ENCODE results near the gene C19orf18.

The C19orf18 gene

DNA sequence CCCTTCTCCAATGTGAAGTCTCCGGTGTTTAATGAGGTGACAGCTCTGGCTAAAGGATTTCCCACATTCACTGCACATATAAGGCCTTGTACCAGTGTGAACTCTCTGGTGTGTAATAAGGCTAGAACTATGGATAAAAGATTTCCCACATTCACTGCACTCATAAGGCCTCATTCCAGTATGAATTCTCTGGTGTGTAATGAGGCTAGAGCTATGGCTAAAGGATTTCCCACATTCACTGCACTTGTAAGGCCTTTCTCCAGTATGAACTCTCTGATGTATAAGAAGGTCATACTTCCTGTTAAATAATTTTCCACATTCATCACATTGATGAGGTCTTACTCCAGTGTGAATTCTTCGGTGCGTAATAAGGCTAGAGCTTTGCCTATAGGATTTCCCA is 32.7 kb downstream of the C19orf18 start:
- no peak overlapping the region for H2AFZ ChIP-seq
- H3K27ac ChIP-seq: no peak overlapping the region
- no peaks in the 10 kb centered on the region for H3K79me2 ChIP-seq
- H3K4me1 ChIP-seq: peaks cover 4% of the 10 kb centered on the region
- TF ChIP-seq, protein P1, sequence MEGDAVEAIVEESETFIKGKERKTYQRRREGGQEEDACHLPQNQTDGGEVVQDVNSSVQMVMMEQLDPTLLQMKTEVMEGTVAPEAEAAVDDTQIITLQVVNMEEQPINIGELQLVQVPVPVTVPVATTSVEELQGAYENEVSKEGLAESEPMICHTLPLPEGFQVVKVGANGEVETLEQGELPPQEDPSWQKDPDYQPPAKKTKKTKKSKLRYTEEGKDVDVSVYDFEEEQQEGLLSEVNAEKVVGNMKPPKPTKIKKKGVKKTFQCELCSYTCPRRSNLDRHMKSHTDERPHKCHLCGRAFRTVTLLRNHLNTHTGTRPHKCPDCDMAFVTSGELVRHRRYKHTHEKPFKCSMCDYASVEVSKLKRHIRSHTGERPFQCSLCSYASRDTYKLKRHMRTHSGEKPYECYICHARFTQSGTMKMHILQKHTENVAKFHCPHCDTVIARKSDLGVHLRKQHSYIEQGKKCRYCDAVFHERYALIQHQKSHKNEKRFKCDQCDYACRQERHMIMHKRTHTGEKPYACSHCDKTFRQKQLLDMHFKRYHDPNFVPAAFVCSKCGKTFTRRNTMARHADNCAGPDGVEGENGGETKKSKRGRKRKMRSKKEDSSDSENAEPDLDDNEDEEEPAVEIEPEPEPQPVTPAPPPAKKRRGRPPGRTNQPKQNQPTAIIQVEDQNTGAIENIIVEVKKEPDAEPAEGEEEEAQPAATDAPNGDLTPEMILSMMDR (IDR thresholded peaks at IDR 0.05): no peak
- no peaks in the 10 kb centered on the region for H3K36me3 ChIP-seq (ENCODE audit: control insufficient read depth, insufficient read depth, low read length)
- H3K4me3 ChIP-seq (ENCODE audit: low read depth, low read length): no peak overlapping the region
- no peak overlapping the region for H3K9ac ChIP-seq
- H3K27me3 ChIP-seq (ENCODE audit: control insufficient read depth, insufficient read depth, low read length): no peaks in the 10 kb centered on the region
- H3K4me2 ChIP-seq (ENCODE audit: low read length): no peak overlapping the region
- H3K9me3 ChIP-seq (ENCODE audit: control insufficient read depth, low read length): no peaks in the 10 kb centered on the region

GRCh38 chr19:57935731-57936130 is 38.6 kb downstream of the C19orf18 start:
- Histone ChIP-seq H3K79me2 (peaks cover 2% of the 10 kb centered on the region), H2AFZ (no peak overlapping the region), H3K9ac (no peak overlapping the region), H3K9me3 (ENCODE audit: control insufficient read depth, low read length) (no peaks in the 10 kb centered on the region), H3K27ac (no peak overlapping the region), H3K36me3 (ENCODE audit: control insufficient read depth, insufficient read depth, low read length) (no peaks in the 10 kb centered on the region), H3K4me1 (no peaks in the 10 kb centered on the region), H3K4me2 (ENCODE audit: low read length) (no peak overlapping the region), H3K27me3 (ENCODE audit: control insufficient read depth, insufficient read depth, low read length) (no peaks in the 10 kb centered on the region), H3K4me3 (ENCODE audit: low read depth, low read length) (peak overlapping the region; percentile 92)
- TF ChIP-seq, protein P1 (IDR thresholded peaks at IDR 0.05): no peak

GRCh38 chr19:57934820-57935665 is 39.3 kb downstream of the C19orf18 start, which contains the start of gene ZNF418:
Gene ZNF418, minus strand, starts transcription at chr19:57935402. Its CDS starts 1,580 bp downstream, at chr19:57933822.
- peak within 1 kb of the TSS; percentile 70 for H2AFZ ChIP-seq
- H3K27ac ChIP-seq: peak within 1 kb of the TSS; percentile 47
- H3K36me3 ChIP-seq (ENCODE audit: control insufficient read depth, insufficient read depth, low read length): no peaks in the 10 kb centered on the region
- H3K79me2 ChIP-seq: peaks cover 2% of the 10 kb centered on the region
- H3K9ac ChIP-seq: no peak within 1 kb of the TSS
- no peaks in the 10 kb centered on the region for H3K27me3 ChIP-seq (ENCODE audit: control insufficient read depth, insufficient read depth, low read length)
- H3K4me2 ChIP-seq (ENCODE audit: low read length): peak within 1 kb of the TSS; percentile 85
- no peaks in the 10 kb centered on the region for H3K4me1 ChIP-seq
- TF ChIP-seq, protein P1 (IDR thresholded peaks at IDR 0.05): no peak
- H3K4me3 ChIP-seq (ENCODE audit: low read depth, low read length): peak within 1 kb of the TSS; percentile 92
- H3K9me3 ChIP-seq (ENCODE audit: control insufficient read depth, low read length): no peaks in the 10 kb centered on the region

DNA sequence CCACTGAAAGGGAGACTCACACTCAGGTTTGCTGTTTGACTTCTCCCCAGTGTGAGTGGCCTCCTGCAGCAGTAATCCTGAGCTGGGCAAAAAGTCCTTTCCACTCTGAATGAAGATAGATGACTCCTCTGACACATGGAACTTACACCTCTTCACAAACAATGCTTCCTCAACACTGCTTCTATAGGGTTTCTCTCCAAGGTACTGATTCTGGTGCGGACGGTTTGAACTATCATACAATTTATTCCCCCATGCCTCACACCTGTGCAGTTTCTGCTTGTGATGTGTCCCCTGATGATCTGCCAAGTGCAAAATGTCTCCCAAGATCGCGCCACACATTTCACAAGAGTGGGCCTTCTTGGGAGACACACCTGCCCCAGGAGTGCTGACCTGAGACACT is 46.7 kb downstream of the C19orf18 start:
- no peaks in the 10 kb centered on the region for H3K79me2 ChIP-seq
- no peak overlapping the region for H3K4me3 ChIP-seq (ENCODE audit: low read depth, low read length)
- no peaks in the 10 kb centered on the region for H3K9me3 ChIP-seq (ENCODE audit: control insufficient read depth, low read length)
- H3K27me3 ChIP-seq (ENCODE audit: control insufficient read depth, insufficient read depth, low read length): no peaks in the 10 kb centered on the region
- H3K27ac ChIP-seq: no peak overlapping the region
- no peaks in the 10 kb centered on the region for H3K36me3 ChIP-seq (ENCODE audit: control insufficient read depth, insufficient read depth, low read length)
- H3K4me2 ChIP-seq (ENCODE audit: low read length): no peak overlapping the region
- TF ChIP-seq, protein P1 (IDR thresholded peaks at IDR 0.05): no peak
- no peak overlapping the region for H2AFZ ChIP-seq
- no peak overlapping the region for H3K9ac ChIP-seq
- no peaks in the 10 kb centered on the region for H3K4me1 ChIP-seq
